ENCODE data around the gene MPPE1. TPM values are rescaled to one million over a fixed set of nuclear protein-coding genes. Genes with fewer than 3 reads are reported as not detected.

The MPPE1 gene
- total and polyA plus RNA-seq, 9 of the 15 experiments (the other 6 are each of a cell fraction or from before 2014, with no cell fraction given), result 10.7 to 19.5 (median 13.3) TPM

DNA sequence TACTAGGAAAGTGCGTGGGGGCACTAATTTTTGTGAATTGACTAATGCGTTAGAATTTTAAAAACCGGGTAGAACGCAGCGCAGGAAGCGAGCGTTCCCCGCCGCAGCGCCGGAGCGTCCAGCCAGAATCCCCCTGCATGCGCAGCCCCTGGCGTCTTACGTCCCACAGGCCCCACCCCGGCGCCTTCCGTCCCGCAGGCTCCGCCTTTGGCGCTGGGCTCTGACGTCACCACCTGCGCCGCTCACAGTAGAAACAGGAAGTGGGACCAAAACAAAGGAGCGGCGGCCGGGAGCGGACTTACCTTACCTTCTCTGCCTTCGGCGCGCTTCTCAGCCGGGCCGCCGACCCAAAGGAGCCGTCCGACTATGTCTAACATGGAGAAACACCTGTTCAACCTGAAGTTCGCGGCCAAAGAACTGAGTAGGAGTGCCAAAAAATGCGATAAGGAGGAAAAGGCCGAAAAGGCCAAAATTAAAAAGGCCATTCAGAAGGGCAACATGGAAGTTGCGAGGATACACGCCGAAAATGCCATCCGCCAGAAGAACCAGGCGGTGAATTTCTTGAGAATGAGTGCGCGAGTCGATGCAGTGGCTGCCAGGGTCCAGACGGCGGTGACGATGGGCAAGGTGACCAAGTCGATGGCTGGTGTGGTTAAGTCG, 56.8 kb downstream of the MPPE1 start, which contains the start of gene CHMP1B (continued):
- TF ChIP-seq, protein P1, sequence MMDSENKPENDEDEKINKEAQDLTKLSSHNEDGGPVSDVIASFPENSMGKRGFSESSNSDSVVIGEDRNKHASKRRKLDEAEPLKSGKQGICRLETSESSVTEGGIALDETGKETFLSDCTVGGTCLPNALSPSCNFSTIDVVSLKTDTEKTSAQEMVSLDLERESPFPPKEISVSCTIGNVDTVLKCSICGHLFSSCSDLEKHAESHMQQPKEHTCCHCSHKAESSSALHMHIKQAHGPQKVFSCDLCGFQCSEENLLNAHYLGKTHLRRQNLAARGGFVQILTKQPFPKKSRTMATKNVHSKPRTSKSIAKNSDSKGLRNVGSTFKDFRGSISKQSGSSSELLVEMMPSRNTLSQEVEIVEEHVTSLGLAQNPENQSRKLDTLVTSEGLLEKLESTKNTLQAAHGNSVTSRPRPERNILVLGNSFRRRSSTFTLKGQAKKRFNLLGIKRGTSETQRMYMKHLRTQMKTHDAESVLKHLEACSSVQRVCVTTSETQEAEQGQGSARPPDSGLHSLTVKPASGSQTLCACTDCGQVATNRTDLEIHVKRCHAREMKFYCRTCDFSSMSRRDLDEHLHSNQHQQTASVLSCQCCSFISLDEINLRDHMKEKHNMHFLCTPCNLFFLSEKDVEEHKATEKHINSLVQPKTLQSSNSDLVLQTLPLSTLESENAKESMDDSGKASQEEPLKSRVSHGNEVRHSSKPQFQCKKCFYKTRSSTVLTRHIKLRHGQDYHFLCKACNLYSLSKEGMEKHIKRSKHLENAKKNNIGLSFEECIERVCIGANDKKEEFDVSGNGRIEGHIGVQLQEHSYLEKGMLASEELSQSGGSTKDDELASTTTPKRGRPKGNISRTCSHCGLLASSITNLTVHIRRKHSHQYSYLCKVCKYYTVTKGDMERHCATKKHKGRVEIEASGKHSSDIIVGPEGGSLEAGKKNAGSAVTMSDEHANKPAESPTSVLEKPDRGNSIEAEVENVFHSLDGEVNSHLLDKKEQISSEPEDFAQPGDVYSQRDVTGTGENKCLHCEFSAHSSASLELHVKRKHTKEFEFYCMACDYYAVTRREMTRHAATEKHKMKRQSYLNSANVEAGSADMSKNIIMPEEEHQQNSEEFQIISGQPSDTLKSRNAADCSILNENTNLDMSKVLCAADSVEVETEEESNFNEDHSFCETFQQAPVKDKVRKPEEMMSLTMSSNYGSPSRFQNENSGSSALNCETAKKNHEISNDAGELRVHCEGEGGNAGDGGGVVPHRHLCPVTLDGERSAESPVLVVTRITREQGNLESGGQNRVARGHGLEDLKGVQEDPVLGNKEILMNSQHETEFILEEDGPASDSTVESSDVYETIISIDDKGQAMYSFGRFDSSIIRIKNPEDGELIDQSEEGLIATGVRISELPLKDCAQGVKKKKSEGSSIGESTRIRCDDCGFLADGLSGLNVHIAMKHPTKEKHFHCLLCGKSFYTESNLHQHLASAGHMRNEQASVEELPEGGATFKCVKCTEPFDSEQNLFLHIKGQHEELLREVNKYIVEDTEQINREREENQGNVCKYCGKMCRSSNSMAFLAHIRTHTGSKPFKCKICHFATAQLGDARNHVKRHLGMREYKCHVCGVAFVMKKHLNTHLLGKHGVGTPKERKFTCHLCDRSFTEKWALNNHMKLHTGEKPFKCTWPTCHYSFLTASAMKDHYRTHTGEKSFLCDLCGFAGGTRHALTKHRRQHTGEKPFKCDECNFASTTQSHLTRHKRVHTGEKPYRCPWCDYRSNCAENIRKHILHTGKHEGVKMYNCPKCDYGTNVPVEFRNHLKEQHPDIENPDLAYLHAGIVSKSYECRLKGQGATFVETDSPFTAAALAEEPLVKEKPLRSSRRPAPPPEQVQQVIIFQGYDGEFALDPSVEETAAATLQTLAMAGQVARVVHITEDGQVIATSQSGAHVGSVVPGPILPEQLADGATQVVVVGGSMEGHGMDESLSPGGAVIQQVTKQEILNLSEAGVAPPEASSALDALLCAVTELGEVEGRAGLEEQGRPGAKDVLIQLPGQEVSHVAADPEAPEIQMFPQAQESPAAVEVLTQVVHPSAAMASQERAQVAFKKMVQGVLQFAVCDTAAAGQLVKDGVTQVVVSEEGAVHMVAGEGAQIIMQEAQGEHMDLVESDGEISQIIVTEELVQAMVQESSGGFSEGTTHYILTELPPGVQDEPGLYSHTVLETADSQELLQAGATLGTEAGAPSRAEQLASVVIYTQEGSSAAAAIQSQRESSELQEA (IDR thresholded peaks at IDR 0.05; ENCODE audit: low read depth), result no peak
- TF ChIP-seq ADNP (tag; IDR thresholded peaks at IDR 0.05) (no peak; the same call in 1 of the 2 replicates), CHD4 (IDR thresholded peaks at IDR 0.05; ENCODE audit: insufficient read depth, insufficient replicate concordance, low read depth, low read length, poor library complexity, severe bottlenecking) (no peak), FOSL1 (tag; conservative IDR thresholded peaks at IDR 0.05) (peak; percentile 43; the same call in 1 of the 2 replicates), NFIC (IDR thresholded peaks at IDR 0.05) (peak; percentile 39), TFAM (CRISPR knock-in tag; conservative IDR thresholded peaks at IDR 0.05) (no peak), TAF7 (tag; IDR thresholded peaks at IDR 0.05) (peak; percentile 88), KLF1 (tag; IDR thresholded peaks at IDR 0.05) (no peak), CBX8 (IDR thresholded peaks at IDR 0.05; ENCODE audit: borderline replicate concordance, extremely low read depth, low read depth, low read length, poor library complexity, severe bottlenecking) (no peak)
- TF ChIP-seq, protein P2, sequence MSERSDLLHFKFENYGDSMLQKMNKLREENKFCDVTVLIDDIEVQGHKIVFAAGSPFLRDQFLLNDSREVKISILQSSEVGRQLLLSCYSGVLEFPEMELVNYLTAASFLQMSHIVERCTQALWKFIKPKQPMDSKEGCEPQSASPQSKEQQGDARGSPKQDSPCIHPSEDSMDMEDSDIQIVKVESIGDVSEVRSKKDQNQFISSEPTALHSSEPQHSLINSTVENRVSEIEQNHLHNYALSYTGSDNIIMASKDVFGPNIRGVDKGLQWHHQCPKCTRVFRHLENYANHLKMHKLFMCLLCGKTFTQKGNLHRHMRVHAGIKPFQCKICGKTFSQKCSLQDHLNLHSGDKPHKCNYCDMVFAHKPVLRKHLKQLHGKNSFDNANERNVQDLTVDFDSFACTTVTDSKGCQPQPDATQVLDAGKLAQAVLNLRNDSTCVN (CRISPR knock-in tag; IDR thresholded peaks at IDR 0.05), result peak; percentile 44; the same call in 1 of the 2 replicates
- TF ChIP-seq, protein P3, sequence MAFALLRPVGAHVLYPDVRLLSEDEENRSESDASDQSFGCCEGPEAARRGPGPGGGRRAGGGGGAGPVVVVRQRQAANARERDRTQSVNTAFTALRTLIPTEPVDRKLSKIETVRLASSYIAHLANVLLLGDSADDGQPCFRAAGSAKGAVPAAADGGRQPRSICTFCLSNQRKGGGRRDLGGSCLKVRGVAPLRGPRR (CRISPR knock-in tag; IDR thresholded peaks at IDR 0.05), result no peak
- TF ChIP-seq, protein P4, sequence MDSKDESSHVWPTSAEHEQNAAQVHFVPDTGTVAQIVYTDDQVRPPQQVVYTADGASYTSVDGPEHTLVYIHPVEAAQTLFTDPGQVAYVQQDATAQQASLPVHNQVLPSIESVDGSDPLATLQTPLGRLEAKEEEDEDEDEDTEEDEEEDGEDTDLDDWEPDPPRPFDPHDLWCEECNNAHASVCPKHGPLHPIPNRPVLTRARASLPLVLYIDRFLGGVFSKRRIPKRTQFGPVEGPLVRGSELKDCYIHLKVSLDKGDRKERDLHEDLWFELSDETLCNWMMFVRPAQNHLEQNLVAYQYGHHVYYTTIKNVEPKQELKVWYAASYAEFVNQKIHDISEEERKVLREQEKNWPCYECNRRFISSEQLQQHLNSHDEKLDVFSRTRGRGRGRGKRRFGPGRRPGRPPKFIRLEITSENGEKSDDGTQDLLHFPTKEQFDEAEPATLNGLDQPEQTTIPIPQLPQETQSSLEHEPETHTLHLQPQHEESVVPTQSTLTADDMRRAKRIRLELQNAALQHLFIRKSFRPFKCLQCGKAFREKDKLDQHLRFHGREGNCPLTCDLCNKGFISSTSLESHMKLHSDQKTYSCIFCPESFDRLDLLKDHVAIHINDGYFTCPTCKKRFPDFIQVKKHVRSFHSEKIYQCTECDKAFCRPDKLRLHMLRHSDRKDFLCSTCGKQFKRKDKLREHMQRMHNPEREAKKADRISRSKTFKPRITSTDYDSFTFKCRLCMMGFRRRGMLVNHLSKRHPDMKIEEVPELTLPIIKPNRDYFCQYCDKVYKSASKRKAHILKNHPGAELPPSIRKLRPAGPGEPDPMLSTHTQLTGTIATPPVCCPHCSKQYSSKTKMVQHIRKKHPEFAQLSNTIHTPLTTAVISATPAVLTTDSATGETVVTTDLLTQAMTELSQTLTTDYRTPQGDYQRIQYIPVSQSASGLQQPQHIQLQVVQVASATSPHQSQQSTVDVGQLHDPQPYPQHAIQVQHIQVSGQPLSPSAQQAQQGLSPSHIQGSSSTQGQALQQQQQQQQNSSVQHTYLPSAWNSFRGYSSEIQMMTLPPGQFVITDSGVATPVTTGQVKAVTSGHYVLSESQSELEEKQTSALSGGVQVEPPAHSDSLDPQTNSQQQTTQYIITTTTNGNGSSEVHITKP (IDR thresholded peaks at IDR 0.05; ENCODE audit: partially characterized antibody), result peak; percentile 69
